Endothelial cell (in vitro differentiated cells): ENCODE results near the gene FIGLA. TPM values are rescaled to one million over a fixed set of nuclear protein-coding genes. Genes with fewer than 3 reads are reported as not detected.

Experiments used
- DNase-seq: peaks from one replicate; pipeline ENCODE4 v3.0.0; 2021; ENCODE audit warnings: low spot score
- H3K27ac Mint-ChIP-seq: one replicate; pipeline ENCODE4 v1.8.0; 2021; ENCODE audit warnings: mixed read lengths, inconsistent platforms; ENCODE audit not compliant: unreplicated experiment
- H3K27me3 Mint-ChIP-seq: one replicate; pipeline ENCODE4 v1.8.0; 2021; ENCODE audit warnings: mild to moderate bottlenecking, moderate library complexity, mixed read lengths, inconsistent platforms; ENCODE audit not compliant: unreplicated experiment
- H3K36me3 Mint-ChIP-seq: one replicate; pipeline ENCODE4 v1.8.0; 2021; ENCODE audit warnings: mild to moderate bottlenecking, low read depth, mixed read lengths, inconsistent platforms; ENCODE audit not compliant: unreplicated experiment
- H3K4me1 Mint-ChIP-seq: one replicate; pipeline ENCODE4 v1.8.0; 2021; ENCODE audit warnings: mild to moderate bottlenecking, mixed read lengths, inconsistent platforms; ENCODE audit not compliant: unreplicated experiment
- H3K4me3 Mint-ChIP-seq: one replicate; pipeline ENCODE4 v1.8.0; 2021; ENCODE audit warnings: mild to moderate bottlenecking, mixed read lengths, inconsistent platforms; ENCODE audit not compliant: unreplicated experiment
- H3K9me3 Mint-ChIP-seq: one replicate; pipeline ENCODE4 v1.8.0; 2021; ENCODE audit warnings: mixed read lengths, inconsistent platforms; ENCODE audit not compliant: unreplicated experiment
- total RNA-seq: library from RNA; stranded (reverse); fragmentation: NEBNext Ultra II Directional; extraction: Animal tissue kit (Norgen Biotek cat#: 25700); gene quantifications from one replicate; pipeline ENCODE4 v1.2.1, GENCODE V29; 2021; ENCODE audit not compliant: unreplicated experiment
- TF ChIP-seq, protein P1 (sequence below): fragments of 200-600 bp; sonication (generic); IDR thresholded peaks from one replicate; pipeline ENCODE4 v1.5.0; 2021; ENCODE audit warnings: antibody characterized with exemption; ENCODE audit not compliant: unreplicated experiment

Gene FIGLA
- total RNA-seq, 1 donor from 2014 or later = not detected

DNA sequence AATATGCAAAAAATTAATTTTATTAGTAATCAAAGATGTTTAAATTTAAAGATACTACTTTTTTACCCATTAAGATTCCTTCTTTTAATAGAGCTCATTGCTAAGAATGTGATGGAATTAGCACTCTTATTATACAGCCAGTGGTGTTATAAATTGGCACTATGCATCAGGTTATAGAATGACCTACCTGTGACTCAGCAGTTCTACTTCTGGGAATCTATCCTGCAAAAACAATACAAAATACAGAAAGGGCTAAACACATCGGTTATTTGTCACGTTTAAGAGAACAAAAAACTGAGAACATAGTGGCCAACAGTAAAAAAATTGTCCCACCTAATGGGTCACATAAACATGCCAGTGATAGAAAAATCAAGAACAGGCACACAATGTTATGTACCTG, 13.0 kb downstream of the FIGLA start:
- no peaks in the 10 kb centered on the region for H3K27me3 Mint-ChIP-seq

DNA sequence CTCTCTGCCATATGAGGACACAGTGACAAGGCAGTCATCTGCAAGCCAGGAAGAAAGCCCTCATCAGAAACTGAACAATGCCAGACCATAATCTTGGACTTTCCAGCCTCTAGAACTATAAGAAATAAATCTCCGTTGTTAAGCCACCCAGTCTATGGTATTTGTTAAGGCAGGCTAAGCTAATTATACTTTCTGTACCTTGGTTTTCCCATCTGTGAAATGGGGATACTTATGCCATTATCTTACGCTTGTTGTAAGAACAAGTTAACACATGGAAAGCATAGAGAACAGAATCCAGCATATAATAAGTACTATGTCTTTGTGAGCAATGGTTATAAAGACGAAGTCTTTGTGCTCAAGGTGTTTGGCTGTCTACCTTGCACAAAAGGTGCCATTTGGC, 14.2 kb downstream of the FIGLA start:
- DNase-seq = no peak
- TF ChIP-seq, protein P1, sequence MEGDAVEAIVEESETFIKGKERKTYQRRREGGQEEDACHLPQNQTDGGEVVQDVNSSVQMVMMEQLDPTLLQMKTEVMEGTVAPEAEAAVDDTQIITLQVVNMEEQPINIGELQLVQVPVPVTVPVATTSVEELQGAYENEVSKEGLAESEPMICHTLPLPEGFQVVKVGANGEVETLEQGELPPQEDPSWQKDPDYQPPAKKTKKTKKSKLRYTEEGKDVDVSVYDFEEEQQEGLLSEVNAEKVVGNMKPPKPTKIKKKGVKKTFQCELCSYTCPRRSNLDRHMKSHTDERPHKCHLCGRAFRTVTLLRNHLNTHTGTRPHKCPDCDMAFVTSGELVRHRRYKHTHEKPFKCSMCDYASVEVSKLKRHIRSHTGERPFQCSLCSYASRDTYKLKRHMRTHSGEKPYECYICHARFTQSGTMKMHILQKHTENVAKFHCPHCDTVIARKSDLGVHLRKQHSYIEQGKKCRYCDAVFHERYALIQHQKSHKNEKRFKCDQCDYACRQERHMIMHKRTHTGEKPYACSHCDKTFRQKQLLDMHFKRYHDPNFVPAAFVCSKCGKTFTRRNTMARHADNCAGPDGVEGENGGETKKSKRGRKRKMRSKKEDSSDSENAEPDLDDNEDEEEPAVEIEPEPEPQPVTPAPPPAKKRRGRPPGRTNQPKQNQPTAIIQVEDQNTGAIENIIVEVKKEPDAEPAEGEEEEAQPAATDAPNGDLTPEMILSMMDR = no peak
- Mint-ChIP-seq H3K27me3 (no peaks in the 10 kb centered on the region), H3K9me3 (no peaks in the 10 kb centered on the region), H3K4me1 (no peaks in the 10 kb centered on the region), H3K36me3 (no peaks in the 10 kb centered on the region), H3K27ac (no peak overlapping the region), H3K4me3 (no peak overlapping the region)

More for the DNA sequence above, 13.0 kb downstream of the FIGLA start:
- Mint-ChIP-seq H3K4me1 (no peaks in the 10 kb centered on the region), H3K27ac (no peak overlapping the region), H3K9me3 (no peaks in the 10 kb centered on the region), H3K4me3 (no peak overlapping the region), H3K36me3 (no peaks in the 10 kb centered on the region)
- no peak for DNase-seq
- TF ChIP-seq, protein P1 = no peak

DNA sequence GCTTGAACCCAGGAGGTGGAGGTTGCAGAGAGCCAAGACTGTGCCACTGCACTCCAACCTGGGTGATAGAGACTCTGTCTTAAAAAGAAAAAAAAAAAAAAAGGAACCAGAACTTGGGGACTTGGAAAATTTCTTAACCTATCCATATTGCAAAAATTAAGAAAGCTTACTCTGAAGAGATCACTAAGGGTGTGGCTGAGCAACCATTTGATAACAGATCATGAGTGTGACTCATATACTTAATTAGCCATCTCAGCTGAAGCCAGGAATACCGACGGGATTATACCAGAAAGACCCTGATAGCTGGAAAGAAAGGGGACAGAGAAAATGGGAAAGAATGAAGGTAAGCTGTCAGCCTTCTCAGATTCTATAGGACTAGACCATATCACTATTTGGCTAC, 15.3 kb downstream of the FIGLA start:
- TF ChIP-seq, protein P1 = no peak
- H3K9me3 Mint-ChIP-seq = no peaks in the 10 kb centered on the region
- no peaks in the 10 kb centered on the region for H3K36me3 Mint-ChIP-seq
- H3K27me3 Mint-ChIP-seq = no peaks in the 10 kb centered on the region
- H3K4me1 Mint-ChIP-seq = no peaks in the 10 kb centered on the region
- DNase-seq = no peak
- H3K27ac Mint-ChIP-seq = no peak overlapping the region
- no peak overlapping the region for H3K4me3 Mint-ChIP-seq

DNA sequence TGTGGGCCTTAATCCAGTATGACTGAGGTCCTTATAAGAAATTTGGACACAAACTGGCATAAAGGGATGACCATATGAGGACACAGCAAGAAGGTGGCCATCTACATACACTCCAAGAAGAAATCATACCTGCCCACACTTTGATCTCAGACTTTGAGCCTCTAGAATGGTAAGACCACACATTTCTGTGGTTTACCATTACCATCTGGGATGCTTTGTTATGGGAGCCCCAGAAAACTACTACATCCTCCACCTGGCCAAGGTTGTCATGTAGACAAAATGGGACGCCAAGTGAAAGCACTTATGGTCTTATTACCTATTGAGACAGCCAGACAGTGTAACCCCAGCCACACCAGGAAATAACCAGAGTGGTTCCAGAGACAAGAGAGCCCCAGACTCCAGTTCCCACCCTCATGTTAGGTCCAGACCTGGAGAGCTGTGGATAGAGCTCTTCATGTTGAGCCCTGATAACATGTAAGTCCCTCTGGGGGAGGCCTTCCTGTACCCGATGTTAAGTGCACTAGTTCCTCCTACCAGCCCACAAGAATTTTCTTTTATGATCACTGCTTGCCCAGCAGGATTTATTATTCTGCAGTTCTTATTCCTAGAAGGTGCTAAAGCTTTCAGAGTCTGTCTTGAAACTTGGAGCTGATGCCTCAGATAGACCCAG, 17.8 kb downstream of the FIGLA start:
- DNase-seq = no peak
- H3K27me3 Mint-ChIP-seq = no peaks in the 10 kb centered on the region
- no peak overlapping the region for H3K4me3 Mint-ChIP-seq
- no peaks in the 10 kb centered on the region for H3K9me3 Mint-ChIP-seq
- no peaks in the 10 kb centered on the region for H3K36me3 Mint-ChIP-seq
- peaks cover 5% of the 10 kb centered on the region for H3K4me1 Mint-ChIP-seq
- no peak overlapping the region for H3K27ac Mint-ChIP-seq
- TF ChIP-seq, protein P1 = no peak

DNA sequence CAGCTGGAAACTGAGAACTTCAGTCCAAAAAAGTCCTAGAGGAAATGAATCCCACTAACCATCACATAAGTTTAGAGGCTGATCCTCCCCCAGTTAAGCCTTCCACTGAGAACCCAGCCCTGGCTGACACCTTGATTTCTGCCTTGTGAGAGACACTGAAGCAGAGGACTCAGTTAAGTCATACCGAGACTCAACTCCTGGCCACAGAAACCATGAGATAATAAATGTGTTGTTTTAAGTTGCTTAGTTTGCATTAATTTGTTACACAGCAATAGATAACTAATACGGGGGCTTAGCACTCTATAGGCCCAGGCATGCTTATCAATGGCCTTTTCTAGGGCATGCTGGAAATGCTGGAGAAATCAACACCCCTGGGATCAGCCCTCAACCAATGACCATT, 19.0 kb downstream of the FIGLA start:
- peaks cover 2% of the 10 kb centered on the region for H3K27me3 Mint-ChIP-seq
- H3K9me3 Mint-ChIP-seq = no peaks in the 10 kb centered on the region
- H3K36me3 Mint-ChIP-seq = no peaks in the 10 kb centered on the region
- no peak overlapping the region for H3K27ac Mint-ChIP-seq
- H3K4me3 Mint-ChIP-seq = no peak overlapping the region
- TF ChIP-seq, protein P1 = no peak
- H3K4me1 Mint-ChIP-seq = peaks cover 9% of the 10 kb centered on the region
- DNase-seq = no peak
